Measurements from ENCODE around the gene TSTD1.

DNA sequence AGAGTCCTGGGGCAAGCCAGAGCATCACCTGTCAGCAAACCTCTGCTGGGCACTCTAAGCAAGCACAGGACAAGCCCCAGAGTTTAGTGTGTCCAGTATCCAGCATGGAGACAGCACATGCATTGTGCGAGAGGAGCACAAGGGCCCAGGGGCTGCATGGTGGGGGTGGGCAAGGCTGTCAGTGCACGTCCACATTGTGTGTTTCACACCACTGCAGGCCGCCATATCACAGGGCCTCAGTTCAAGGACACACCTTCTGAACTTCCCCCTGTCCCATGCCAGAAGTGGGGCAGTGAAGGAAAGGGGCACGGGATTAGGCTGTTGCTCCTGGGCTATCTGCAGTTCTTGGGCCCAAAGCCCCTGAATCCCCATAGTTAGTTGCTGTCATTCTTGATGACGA is 782 bp upstream of the TSTD1 start:
- TF ChIP-seq, protein P1, sequence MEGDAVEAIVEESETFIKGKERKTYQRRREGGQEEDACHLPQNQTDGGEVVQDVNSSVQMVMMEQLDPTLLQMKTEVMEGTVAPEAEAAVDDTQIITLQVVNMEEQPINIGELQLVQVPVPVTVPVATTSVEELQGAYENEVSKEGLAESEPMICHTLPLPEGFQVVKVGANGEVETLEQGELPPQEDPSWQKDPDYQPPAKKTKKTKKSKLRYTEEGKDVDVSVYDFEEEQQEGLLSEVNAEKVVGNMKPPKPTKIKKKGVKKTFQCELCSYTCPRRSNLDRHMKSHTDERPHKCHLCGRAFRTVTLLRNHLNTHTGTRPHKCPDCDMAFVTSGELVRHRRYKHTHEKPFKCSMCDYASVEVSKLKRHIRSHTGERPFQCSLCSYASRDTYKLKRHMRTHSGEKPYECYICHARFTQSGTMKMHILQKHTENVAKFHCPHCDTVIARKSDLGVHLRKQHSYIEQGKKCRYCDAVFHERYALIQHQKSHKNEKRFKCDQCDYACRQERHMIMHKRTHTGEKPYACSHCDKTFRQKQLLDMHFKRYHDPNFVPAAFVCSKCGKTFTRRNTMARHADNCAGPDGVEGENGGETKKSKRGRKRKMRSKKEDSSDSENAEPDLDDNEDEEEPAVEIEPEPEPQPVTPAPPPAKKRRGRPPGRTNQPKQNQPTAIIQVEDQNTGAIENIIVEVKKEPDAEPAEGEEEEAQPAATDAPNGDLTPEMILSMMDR (conservative IDR thresholded peaks at IDR 0.05 in 1 of 2, IDR thresholded peaks at IDR 0.05 in 1 of 2; ENCODE audit: low read depth in 1 of 2, low read length in 2 of 2) = no peak
- no peak for TF ChIP-seq EZH2 (IDR thresholded peaks at IDR 0.05; ENCODE audit: low read length, missing control alignments)
